LNCaP clone FGC (cell line): Measurements from ENCODE around the gene SGSM2.
A peak's percentile ranks its signal among the peaks of the same experiment; 100 is the strongest.

Experiments
- DNase-seq: peaks from one replicate; pipeline ENCODE4 v3.0.0-alpha.2; 2011; ENCODE audit warnings: low read depth
- H3K4me3 ChIP-seq: 2 replicates; pipeline ENCODE4 v1.5.1; 2011; ENCODE audit warnings: mild to moderate bottlenecking, low read depth, low read length, control low read depth
- TF ChIP-seq, protein P1 (sequence below): IDR thresholded peaks from 2 replicates; pipeline ENCODE4 v1.5.1; 2012; ENCODE audit warnings: mild to moderate bottlenecking; ENCODE audit not compliant: control insufficient read depth, insufficient read depth; ENCODE audit errors: extremely low read depth

Gene SGSM2, protein sequence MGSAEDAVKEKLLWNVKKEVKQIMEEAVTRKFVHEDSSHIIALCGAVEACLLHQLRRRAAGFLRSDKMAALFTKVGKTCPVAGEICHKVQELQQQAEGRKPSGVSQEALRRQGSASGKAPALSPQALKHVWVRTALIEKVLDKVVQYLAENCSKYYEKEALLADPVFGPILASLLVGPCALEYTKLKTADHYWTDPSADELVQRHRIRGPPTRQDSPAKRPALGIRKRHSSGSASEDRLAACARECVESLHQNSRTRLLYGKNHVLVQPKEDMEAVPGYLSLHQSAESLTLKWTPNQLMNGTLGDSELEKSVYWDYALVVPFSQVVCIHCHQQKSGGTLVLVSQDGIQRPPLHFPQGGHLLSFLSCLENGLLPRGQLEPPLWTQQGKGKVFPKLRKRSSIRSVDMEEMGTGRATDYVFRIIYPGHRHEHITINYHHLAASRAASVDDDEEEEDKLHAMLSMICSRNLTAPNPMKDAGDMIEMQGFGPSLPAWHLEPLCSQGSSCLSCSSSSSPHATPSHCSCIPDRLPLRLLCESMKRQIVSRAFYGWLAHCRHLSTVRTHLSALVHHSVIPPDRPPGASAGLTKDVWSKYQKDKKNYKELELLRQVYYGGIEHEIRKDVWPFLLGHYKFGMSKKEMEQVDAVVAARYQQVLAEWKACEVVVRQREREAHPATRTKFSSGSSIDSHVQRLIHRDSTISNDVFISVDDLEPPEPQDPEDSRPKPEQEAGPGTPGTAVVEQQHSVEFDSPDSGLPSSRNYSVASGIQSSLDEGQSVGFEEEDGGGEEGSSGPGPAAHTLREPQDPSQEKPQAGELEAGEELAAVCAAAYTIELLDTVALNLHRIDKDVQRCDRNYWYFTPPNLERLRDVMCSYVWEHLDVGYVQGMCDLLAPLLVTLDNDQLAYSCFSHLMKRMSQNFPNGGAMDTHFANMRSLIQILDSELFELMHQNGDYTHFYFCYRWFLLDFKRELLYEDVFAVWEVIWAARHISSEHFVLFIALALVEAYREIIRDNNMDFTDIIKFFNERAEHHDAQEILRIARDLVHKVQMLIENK

DNA sequence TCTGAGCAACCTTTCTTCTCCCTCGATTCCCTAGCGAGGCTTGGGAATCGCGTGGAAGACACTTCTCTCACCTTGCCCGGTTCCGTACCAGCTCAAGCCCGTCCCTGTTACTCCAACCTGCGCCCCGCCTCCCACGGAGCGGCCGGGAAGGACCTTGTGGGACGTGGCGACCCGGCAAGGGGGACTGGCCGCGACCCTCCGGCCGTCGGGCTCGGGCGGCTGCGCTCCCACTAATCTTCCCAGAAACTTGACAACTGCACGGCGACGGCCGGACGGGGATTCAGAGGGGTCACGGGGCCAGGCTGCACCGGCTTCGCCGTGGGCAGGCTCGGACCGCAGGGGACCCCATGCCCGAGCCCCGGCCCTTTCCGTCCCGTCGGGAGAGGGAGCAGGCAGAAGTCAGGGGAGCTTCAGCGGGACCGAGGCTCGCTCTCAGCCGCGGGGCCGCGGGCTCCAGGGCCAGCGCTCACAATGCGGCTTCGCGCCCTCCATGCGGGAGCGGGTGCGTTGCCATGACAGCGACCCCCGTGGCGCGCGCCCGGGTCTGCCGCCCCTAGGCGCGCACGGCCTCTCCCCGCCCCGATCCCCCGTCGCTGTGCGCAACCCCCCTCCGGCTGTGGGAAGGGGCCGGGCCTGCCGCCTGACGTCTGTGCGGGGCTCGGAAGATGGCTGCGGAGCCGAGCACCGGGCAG is at the start of gene SGSM2:
TSS of gene SGSM2 (plus strand) at position 650 of the 692 bp plus-strand sequence. CDS start 188 bp downstream, outside the sequence.
- H3K4me3 ChIP-seq: peak within 1 kb of the TSS; percentile 98
- TF ChIP-seq, protein P1, sequence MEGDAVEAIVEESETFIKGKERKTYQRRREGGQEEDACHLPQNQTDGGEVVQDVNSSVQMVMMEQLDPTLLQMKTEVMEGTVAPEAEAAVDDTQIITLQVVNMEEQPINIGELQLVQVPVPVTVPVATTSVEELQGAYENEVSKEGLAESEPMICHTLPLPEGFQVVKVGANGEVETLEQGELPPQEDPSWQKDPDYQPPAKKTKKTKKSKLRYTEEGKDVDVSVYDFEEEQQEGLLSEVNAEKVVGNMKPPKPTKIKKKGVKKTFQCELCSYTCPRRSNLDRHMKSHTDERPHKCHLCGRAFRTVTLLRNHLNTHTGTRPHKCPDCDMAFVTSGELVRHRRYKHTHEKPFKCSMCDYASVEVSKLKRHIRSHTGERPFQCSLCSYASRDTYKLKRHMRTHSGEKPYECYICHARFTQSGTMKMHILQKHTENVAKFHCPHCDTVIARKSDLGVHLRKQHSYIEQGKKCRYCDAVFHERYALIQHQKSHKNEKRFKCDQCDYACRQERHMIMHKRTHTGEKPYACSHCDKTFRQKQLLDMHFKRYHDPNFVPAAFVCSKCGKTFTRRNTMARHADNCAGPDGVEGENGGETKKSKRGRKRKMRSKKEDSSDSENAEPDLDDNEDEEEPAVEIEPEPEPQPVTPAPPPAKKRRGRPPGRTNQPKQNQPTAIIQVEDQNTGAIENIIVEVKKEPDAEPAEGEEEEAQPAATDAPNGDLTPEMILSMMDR: no peak
- DNase-seq: no peak

DNA sequence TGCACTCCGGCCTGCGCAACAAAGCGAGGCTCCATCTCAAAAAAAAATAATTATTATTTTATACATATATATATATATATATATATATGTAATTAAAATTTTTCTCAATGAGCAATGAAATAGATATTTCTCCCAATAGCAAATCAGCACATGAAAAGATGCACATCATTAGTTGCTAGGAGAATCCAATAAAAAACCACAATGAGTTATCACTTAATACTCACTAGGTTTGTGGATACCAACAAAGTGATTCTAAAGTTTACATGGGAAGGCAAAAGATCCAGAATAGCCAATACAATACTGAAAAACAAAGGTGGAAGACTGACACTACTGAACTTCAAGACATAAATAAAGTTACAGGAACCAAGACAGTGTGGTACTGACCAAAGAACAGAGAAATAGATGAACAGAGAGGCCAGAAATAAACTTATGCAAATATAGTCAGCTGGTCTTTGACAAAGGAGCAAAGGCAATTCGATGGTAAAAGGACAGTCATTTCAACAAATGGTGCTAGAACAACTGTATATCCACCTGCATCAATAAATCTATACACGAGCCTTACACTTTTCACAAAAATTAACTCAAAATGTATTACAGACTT is 47.3 kb upstream of the SGSM2 start:
- TF ChIP-seq, protein P1: no peak
- DNase-seq: no peak
- H3K4me3 ChIP-seq: no peak overlapping the region

DNA sequence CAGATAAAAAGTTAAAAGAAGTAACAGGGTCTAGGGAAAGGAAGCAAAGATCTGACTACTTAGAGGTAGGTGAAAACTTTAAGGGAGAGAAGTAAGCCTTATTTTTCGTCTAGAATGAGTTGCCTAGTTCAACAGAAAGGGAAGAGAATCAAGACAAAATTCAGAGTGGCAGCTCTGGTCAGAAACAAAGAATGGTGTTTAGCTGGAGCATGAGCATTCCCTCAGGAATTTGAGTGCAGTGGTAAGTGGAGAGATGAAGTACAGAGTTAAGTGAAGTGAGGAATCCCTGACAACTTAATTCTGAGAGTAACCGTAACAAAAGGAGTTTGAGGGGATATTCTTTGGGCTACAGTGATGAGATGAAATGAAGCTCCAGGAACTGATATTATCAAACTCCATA is 45.2 kb upstream of the SGSM2 start:
- TF ChIP-seq, protein P1: no peak
- DNase-seq: no peak
- no peak overlapping the region for H3K4me3 ChIP-seq

DNA sequence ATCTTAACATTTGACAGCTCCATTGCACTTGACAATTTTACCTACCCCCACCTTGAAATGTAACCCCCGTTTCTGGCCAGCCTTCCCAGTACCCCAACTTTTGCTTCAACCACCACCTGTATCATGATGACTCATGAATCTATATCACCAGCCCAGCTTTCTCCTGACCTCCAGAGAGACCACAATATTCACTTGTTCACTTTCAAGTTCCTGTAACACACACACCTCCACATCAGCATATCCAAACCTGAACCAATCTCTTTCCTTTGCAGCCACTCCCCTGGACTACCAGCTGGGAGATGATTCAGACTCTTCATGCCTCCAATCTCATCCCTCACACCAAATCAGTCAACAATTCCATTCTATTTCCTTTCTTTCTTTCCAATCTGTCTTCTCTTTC is 41.7 kb upstream of the SGSM2 start:
- TF ChIP-seq, protein P1: no peak
- DNase-seq: no peak
- no peak overlapping the region for H3K4me3 ChIP-seq

DNA sequence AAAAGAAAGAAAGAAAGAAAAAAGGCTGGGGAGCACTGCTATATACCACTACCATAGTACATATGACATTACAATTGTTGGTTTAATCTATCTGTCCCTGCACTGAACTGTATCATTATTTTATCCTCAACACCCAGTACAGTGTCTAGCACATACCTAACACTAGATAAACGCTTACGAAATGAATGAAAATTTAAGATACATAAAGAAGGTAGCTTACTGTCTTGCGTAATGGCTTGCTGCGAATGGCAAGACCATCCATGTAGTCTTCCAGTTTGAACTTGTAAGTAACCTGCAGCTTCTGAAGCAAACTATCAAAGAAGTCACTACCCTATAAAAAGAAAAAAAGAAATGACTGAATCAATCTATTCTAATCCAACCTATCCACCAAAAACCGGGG is 40.3 kb upstream of the SGSM2 start:
- TF ChIP-seq, protein P1: no peak
- DNase-seq: no peak
- no peak overlapping the region for H3K4me3 ChIP-seq

DNA sequence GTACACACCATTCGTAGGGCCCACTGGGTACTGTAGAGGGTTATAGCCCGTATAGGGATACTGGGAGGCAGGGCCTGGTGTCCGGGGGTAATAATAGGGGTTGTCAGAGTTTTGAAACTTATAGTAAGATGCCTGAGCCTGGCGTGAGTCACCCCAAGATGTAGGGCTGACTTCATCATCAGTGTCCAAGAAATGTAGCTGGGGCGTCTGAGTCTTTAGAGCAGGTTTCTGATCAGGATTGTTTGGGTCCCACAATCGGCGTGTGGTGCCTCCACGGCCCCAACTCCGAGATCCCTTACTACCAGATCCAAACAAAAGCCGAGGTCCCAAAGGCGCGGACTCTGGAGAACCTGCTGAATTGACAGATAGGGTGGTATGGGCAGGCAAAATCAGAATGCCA is 38.2 kb upstream of the SGSM2 start:
- TF ChIP-seq, protein P1: no peak
- no peak for DNase-seq
- H3K4me3 ChIP-seq: no peak overlapping the region
